SK-N-SH (cell line): ENCODE results near the gene RASL10A. TPM values are rescaled to one million over a fixed set of nuclear protein-coding genes. Genes with fewer than 3 reads are reported as not detected.

Experiments
- CTCF ChIA-PET: fragments of 300-600, 350-600 bp; formaldehyde crosslinking; extraction: SDS; loops from one replicate; lab custom pipeline; 2021; lab: Yijun Ruan, JAX
- POLR2A ChIA-PET: fragments of 350-600 bp; sonication (Branson Sonifier 250); formaldehyde crosslinking; extraction: SDS; loops from one replicate; lab custom pipeline; 2020; ENCODE audit warnings: antibody characterized with exemption, inconsistent platforms; lab: Yijun Ruan, JAX
- DNase-seq: peaks from one replicate; pipeline ENCODE4 v3.0.0; 2012
- H2AFZ ChIP-seq: fragments of 200-600 bp; sonication (generic); 2 replicates; pipeline ENCODE4 v1.8.1; 2016; ENCODE audit warnings: antibody characterized with exemption, mild to moderate bottlenecking, low read depth
- H3F3A ChIP-seq: fragments of 200-600 bp; sonication (generic); replicated peaks from 2 replicates; pipeline ENCODE3; 2016; ENCODE audit warnings: antibody characterized with exemption, mild to moderate bottlenecking; ENCODE audit not compliant: insufficient read depth
- H3K27ac ChIP-seq, 2 experiments: fragments of 200-500 bp in 1 of 2; fragments of 200-600 bp in 1 of 2; sonication (Bioruptor generic) in 1 of 2; sonication (generic), shearing (Covaris generic) in 1 of 2; 2 replicates each; pipeline versions ENCODE4 v1.5.1 to v1.6.1; 2014 to 2016; ENCODE audit warnings: low read depth in 2 of 2, inconsistent platforms in 1 of 2, low read length in 1 of 2, mild to moderate bottlenecking in 1 of 2, mixed read lengths in 1 of 2
- H3K27me3 ChIP-seq: fragments of 200-600 bp; sonication (generic), shearing (Covaris generic); 2 replicates; pipeline ENCODE4 v1.6.1; 2016; ENCODE audit warnings: mixed run types; ENCODE audit not compliant: insufficient read depth
- H3K36me3 ChIP-seq, 2 experiments: fragments of 200-500 bp in 1 of 2; fragments of 200-600 bp in 1 of 2; sonication (Bioruptor generic) in 1 of 2; sonication (generic) in 1 of 2; replicated peaks in 1 of 2; 2 replicates each; pipeline versions ENCODE3 to v1.5.1; 2014 to 2016; ENCODE audit warnings: low read length in 1 of 2, mild to moderate bottlenecking in 1 of 2; ENCODE audit not compliant: insufficient read depth in 2 of 2, control insufficient read depth in 1 of 2
- H3K4me1 ChIP-seq, 2 experiments: fragments of 200-500 bp in 1 of 2; fragments of 200-600 bp in 1 of 2; sonication (Bioruptor generic) in 1 of 2; sonication (generic), shearing (Covaris generic) in 1 of 2; 2 replicates each; pipeline versions ENCODE4 v1.5.1 to v1.6.1; 2014 to 2016; ENCODE audit warnings: low read depth in 1 of 2, low read length in 1 of 2, mixed run types in 1 of 2; ENCODE audit not compliant: insufficient read depth in 2 of 2, control insufficient read depth in 1 of 2
- H3K4me2 ChIP-seq: fragments of 200-600 bp; sonication (generic), shearing (Covaris generic); 2 replicates; pipeline ENCODE4 v1.6.1; 2017; ENCODE audit warnings: mixed run types
- H3K4me3 ChIP-seq, 2 experiments: fragments of 200-500 bp in 1 of 2; fragments of 200-600 bp in 1 of 2; sonication (Bioruptor generic) in 1 of 2; sonication (generic), shearing (Covaris generic) in 1 of 2; 2 replicates each; pipeline versions ENCODE4 v1.5.1 to v1.8.1; 2014 to 2016; ENCODE audit warnings: low read depth in 2 of 2, inconsistent platforms in 1 of 2, low read length in 1 of 2, mild to moderate bottlenecking in 1 of 2, mixed read lengths in 1 of 2, moderate library complexity in 1 of 2
- H3K79me2 ChIP-seq: fragments of 200-600 bp; sonication (generic); 2 replicates; pipeline ENCODE4 v1.8.1; 2017; ENCODE audit warnings: mild to moderate bottlenecking; ENCODE audit not compliant: insufficient read depth
- H3K9ac ChIP-seq: fragments of 200-600 bp; sonication (generic); 2 replicates; pipeline ENCODE4 v1.6.1; 2017; ENCODE audit warnings: mixed run types
- H3K9me2 ChIP-seq: fragments of 200-600 bp; sonication (generic); 2 replicates; pipeline ENCODE4 v1.6.1; 2017; ENCODE audit warnings: mixed run types
- H3K9me3 ChIP-seq: fragments of 200-600 bp; sonication (generic); 2 replicates; pipeline ENCODE4 v1.6.1; 2017; ENCODE audit warnings: mixed run types, mild to moderate bottlenecking, moderate library complexity
- H4K20me1 ChIP-seq: fragments of 200-600 bp; sonication (generic); 2 replicates; pipeline ENCODE4 v1.6.1; 2017; ENCODE audit warnings: mild to moderate bottlenecking, mixed run types; ENCODE audit not compliant: insufficient read depth
- CHD2 ChIP-seq: fragments of 150-350 bp; IDR thresholded peaks from 2 replicates; pipeline ENCODE4 v1.6.1; 2018; ENCODE audit warnings: low read length; ENCODE audit not compliant: partially characterized antibody
- EZH2phosphoT487 ChIP-seq: fragments of 200-600 bp; sonication (generic); IDR thresholded peaks from 2 replicates; pipeline ENCODE4 v1.6.1; 2017; ENCODE audit warnings: low read depth, mixed run types, mild to moderate bottlenecking, antibody characterized with exemption, moderate library complexity, borderline replicate concordance
- MAX ChIP-seq: IDR thresholded peaks from 2 replicates; pipeline ENCODE4 v1.4.0; 2012; ENCODE audit warnings: low read depth
- MXI1 ChIP-seq: IDR thresholded peaks from 2 replicates; pipeline ENCODE4 v1.6.1; 2012; ENCODE audit warnings: mild to moderate bottlenecking, low read depth, low read length, improper control_type of control experiment
- NFIC ChIP-seq: IDR thresholded peaks from 2 replicates; pipeline ENCODE4 v1.4.0; 2012; ENCODE audit warnings: borderline replicate concordance
- RCOR1 ChIP-seq: fragments of 150-350 bp; IDR thresholded peaks from 2 replicates; pipeline ENCODE4 v1.6.1; 2017; ENCODE audit warnings: antibody characterized with exemption, low read length
- RFX5 ChIP-seq: IDR thresholded peaks from 2 replicates; pipeline ENCODE4 v1.6.1; 2012; ENCODE audit warnings: mild to moderate bottlenecking, improper control_type of control experiment, low read length
- SIN3A ChIP-seq: IDR thresholded peaks from 2 replicates; pipeline ENCODE4 v1.6.1; 2012; ENCODE audit warnings: low read depth, mild to moderate bottlenecking, low read length, moderate library complexity, borderline replicate concordance
- TAF1 ChIP-seq: IDR thresholded peaks from 2 replicates; pipeline ENCODE4 v1.6.1; 2012; ENCODE audit warnings: low read depth, mild to moderate bottlenecking, low read length, moderate library complexity, borderline replicate concordance
- TEAD4 ChIP-seq: IDR thresholded peaks from 2 replicates; pipeline ENCODE4 v1.4.0; 2012; ENCODE audit warnings: mild to moderate bottlenecking, borderline replicate concordance; ENCODE audit not compliant: insufficient read depth
- USF2 ChIP-seq: fragments of 150-350 bp; IDR thresholded peaks from 2 replicates; pipeline ENCODE4 v1.6.1; 2017; ENCODE audit warnings: antibody characterized with exemption, low read length, low read depth, borderline replicate concordance
- WGBS: methylation state at CpG from one replicate; pipeline ENCODE4 v1.1.6; 2017; ENCODE audit warnings: low lambda C conversion rate; 5-methylcytosine and 5-hydroxymethylcytosine counted together
- polyA plus RNA-seq, 3 experiments: library from polyadenylated mRNA; depleted of rRNA; stranded (reverse); fragments of >200 nt; gene quantifications; 2 replicates each; pipeline ENCODE4 v1.2.3, GENCODE V29; 2012
- TF ChIP-seq, protein P1 (sequence below): fragments of 150-350 bp; IDR thresholded peaks from 2 replicates; pipeline ENCODE4 v1.6.1; 2016; ENCODE audit warnings: mild to moderate bottlenecking, low read depth, low read length
- TF ChIP-seq, protein P2 (sequence below): IDR thresholded peaks from 2 replicates; pipeline ENCODE4 v1.4.0; 2012; ENCODE audit warnings: low read depth, borderline replicate concordance
- TF ChIP-seq, protein P3 (sequence below): fragments of 200-600 bp; sonication (generic); IDR thresholded peaks from 2 replicates; pipeline ENCODE4 v1.6.1; 2017; ENCODE audit warnings: antibody characterized with exemption, mild to moderate bottlenecking, moderate library complexity

The RASL10A gene
- polyA plus RNA-seq, 1 of the 3 experiments (the other 2 are of a cell fraction), result 0.36 TPM

DNA sequence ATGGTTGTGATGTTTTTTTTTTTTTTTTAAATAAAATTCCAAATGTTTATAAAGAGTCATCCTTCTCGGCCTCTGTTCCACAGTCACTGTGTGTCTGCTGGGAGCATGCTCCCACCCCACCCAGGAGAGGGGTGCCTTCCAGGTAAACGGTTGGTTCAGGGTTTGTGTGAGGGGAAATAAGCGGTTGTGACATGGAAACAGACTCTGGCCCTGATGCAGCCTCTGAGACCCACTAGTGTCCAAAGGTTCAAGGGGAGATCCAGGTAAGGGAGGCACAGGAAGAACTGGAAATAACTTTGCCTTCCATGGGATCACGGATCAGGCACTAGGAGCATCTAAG is 15.1 kb downstream of the RASL10A start:
- no peak overlapping the region for H2AFZ ChIP-seq
- no peak overlapping the region for H3K4me2 ChIP-seq
- TF ChIP-seq, protein P1, sequence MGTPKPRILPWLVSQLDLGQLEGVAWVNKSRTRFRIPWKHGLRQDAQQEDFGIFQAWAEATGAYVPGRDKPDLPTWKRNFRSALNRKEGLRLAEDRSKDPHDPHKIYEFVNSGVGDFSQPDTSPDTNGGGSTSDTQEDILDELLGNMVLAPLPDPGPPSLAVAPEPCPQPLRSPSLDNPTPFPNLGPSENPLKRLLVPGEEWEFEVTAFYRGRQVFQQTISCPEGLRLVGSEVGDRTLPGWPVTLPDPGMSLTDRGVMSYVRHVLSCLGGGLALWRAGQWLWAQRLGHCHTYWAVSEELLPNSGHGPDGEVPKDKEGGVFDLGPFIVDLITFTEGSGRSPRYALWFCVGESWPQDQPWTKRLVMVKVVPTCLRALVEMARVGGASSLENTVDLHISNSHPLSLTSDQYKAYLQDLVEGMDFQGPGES, result no peak
- TF ChIP-seq EZH2phosphoT487 (no peak), CHD2 (no peak), MXI1 (no peak), USF2 (no peak)
- H3K36me3 ChIP-seq, result peaks cover 32 to 55% of the 10 kb centered on the region in 2 experiments
- POLR2A ChIA-PET, result interaction anchor here (0.7 kb wide), 1 partner anchor 16 kb away, joined by 3 read pairs; no protein-coding TSS in a partner anchor
- no peak overlapping the region for H3K27ac ChIP-seq
- CTCF ChIA-PET, result no interaction called here
- no peaks in the 10 kb centered on the region for H3K27me3 ChIP-seq
- WGBS, result 91% methylated on average over 3 of the region's 4 CpGs
- peaks cover 0 to 16% of the 10 kb centered on the region in 2 experiments; a peak in 1 of 4 replicates for H3K4me1 ChIP-seq
- H3K79me2 ChIP-seq, result 0 out of 2 replicates have a peak, but pooled peaks cover 5% of the 10 kb centered on the region
- H3K9ac ChIP-seq, result no peak overlapping the region
- no peaks in the 10 kb centered on the region for H3K9me2 ChIP-seq
- H4K20me1 ChIP-seq, result peaks cover 16% of the 10 kb centered on the region; the same call in 1 of the 2 replicates
- no peaks in the 10 kb centered on the region for H3K9me3 ChIP-seq
- peaks cover 50% of the 10 kb centered on the region for H3F3A ChIP-seq
- no peak overlapping the region for H3K4me3 ChIP-seq
- DNase-seq, result no peak

GRCh38 chr22:29299136-29299900 is 16.2 kb downstream of the RASL10A start:
- Histone ChIP-seq H3K4me1 (peaks cover 0 to 16% of the 10 kb centered on the region in 2 experiments; a peak in 1 of 4 replicates), H3K4me3 (no peak overlapping the region), H3K27ac (no peak overlapping the region), H3K9me2 (no peaks in the 10 kb centered on the region), H2AFZ (no peak overlapping the region), H3K36me3 (peaks cover 44 to 60% of the 10 kb centered on the region in 2 experiments), H3K27me3 (no peaks in the 10 kb centered on the region), H4K20me1 (peaks cover 25% of the 10 kb centered on the region; the same call in 1 of the 2 replicates), H3K4me2 (no peak overlapping the region), H3K79me2 (0 out of 2 replicates have a peak, but pooled peaks cover 6% of the 10 kb centered on the region), H3K9ac (no peak overlapping the region), H3F3A (peaks cover 56% of the 10 kb centered on the region), H3K9me3 (no peaks in the 10 kb centered on the region)
- CTCF ChIA-PET, result interaction anchor here (1.8 kb wide), 1 partner anchor 14 kb away, joined by 5 read pairs; no protein-coding TSS in a partner anchor
- WGBS, result 95% methylated on average over 19 of the region's 19 CpGs
- POLR2A ChIA-PET, result no interaction called here
- DNase-seq, result no peak
- TF ChIP-seq CHD2 (no peak), SIN3A (no peak), TAF1 (no peak), RCOR1 (no peak), TEAD4 (no peak), MAX (no peak), NFIC (no peak), USF2 (no peak), RFX5 (no peak)
- TF ChIP-seq, protein P1, result no peak
- TF ChIP-seq, protein P2, sequence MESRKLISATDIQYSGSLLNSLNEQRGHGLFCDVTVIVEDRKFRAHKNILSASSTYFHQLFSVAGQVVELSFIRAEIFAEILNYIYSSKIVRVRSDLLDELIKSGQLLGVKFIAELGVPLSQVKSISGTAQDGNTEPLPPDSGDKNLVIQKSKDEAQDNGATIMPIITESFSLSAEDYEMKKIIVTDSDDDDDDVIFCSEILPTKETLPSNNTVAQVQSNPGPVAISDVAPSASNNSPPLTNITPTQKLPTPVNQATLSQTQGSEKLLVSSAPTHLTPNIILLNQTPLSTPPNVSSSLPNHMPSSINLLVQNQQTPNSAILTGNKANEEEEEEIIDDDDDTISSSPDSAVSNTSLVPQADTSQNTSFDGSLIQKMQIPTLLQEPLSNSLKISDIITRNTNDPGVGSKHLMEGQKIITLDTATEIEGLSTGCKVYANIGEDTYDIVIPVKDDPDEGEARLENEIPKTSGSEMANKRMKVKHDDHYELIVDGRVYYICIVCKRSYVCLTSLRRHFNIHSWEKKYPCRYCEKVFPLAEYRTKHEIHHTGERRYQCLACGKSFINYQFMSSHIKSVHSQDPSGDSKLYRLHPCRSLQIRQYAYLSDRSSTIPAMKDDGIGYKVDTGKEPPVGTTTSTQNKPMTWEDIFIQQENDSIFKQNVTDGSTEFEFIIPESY, result no peak
- TF ChIP-seq, protein P3, sequence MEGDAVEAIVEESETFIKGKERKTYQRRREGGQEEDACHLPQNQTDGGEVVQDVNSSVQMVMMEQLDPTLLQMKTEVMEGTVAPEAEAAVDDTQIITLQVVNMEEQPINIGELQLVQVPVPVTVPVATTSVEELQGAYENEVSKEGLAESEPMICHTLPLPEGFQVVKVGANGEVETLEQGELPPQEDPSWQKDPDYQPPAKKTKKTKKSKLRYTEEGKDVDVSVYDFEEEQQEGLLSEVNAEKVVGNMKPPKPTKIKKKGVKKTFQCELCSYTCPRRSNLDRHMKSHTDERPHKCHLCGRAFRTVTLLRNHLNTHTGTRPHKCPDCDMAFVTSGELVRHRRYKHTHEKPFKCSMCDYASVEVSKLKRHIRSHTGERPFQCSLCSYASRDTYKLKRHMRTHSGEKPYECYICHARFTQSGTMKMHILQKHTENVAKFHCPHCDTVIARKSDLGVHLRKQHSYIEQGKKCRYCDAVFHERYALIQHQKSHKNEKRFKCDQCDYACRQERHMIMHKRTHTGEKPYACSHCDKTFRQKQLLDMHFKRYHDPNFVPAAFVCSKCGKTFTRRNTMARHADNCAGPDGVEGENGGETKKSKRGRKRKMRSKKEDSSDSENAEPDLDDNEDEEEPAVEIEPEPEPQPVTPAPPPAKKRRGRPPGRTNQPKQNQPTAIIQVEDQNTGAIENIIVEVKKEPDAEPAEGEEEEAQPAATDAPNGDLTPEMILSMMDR, result no peak
